Dermis microvascular lymphatic vessel endothelial cell (primary cell): ENCODE measurements around the gene GCNT2. TPM values are rescaled to one million over a fixed set of nuclear protein-coding genes. Genes with fewer than 3 reads are reported as not detected.
"Not testable (repeated sequence)": the region's sequence is repeated elsewhere in the genome, so short reads cannot be mapped to it uniquely, and the experiment has no call there.

Source experiments
- DNase-seq, 2 donors: peaks; one replicate each; pipeline versions ENCODE4 v3.0.0 to v3.0.0-alpha.2; 2010; ENCODE audit warnings: low read depth in 2 of 2
- total RNA-seq: library from RNA; depleted of rRNA; stranded (reverse); fragments of >200 nt; gene quantifications from 2 replicates; pipeline ENCODE4 v1.2.1, GENCODE V29; 2014

The GCNT2 gene
- total RNA-seq, 1 donor from 2014 or later, result 46.5 TPM

GRCh38 chr6:10610289-10610688 is 89.1 kb downstream of the GCNT2 start:
- DNase-seq, result no peak

GRCh38 chr6:10612161-10612560 is 91.0 kb downstream of the GCNT2 start:
- no peak for DNase-seq

DNA sequence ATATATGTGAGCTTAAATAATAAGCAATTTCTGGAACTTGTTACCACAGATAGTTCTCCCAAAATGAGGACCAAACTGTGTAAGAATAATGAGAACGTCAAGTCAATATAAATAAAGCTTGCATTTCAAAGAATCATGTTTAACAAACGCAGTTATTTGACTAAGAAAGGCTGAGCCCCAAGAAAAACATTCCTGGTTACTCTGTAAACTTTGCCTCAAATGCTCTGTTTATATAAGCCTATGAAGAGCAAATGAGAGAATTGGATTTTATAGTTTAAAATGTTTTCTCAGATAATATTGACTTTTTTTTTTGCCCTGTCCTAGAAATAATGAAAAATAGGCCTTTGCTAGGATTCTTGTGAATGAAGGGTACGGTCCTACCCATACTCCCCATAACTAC is 91.9 kb downstream of the GCNT2 start:
- peak in 1 of 2 donors; percentile 17 for DNase-seq

DNA sequence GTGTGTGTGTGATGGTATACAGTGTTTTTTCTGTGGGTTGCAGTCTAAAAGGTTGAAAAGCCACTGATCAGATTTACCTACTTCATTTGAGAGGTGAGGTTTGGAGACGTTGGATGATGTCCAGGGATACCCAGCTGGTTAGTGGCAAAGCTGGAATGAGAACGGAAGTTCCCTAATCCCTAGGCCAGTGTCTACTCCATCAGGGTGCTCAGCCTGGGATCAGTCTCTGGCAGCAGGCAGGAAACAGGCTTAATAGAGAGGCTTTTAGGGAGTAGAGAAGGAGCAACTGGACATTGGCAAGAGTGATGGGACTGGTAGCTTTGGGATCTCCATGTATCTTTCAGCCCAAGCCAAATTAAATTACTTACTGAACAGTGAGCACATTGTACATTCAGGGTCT is 92.6 kb downstream of the GCNT2 start:
- no peak for DNase-seq

DNA sequence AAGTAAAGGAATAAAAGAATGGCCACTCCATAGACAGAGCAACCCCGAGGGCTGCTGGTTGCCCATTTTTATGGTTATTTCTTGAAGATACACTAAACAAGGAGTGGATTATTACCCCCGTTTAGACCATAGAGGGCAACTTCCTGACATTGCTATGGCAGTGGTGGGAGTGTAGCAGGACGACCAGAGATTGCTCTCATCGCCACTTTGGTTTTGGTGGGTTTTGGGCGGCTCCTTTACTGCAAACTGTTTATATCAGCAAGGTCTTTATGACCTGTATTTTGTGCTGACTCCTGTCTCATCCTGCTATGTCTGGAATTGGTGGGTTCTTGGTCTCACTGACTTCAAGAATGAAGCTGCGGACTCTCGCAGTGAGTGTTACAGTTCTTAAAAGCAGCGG is 94.5 kb downstream of the GCNT2 start:
- no peak for DNase-seq

GRCh38 chr6:10616266-10616665 is 95.1 kb downstream of the GCNT2 start:
- DNase-seq, result not testable (repeated sequence)

DNA sequence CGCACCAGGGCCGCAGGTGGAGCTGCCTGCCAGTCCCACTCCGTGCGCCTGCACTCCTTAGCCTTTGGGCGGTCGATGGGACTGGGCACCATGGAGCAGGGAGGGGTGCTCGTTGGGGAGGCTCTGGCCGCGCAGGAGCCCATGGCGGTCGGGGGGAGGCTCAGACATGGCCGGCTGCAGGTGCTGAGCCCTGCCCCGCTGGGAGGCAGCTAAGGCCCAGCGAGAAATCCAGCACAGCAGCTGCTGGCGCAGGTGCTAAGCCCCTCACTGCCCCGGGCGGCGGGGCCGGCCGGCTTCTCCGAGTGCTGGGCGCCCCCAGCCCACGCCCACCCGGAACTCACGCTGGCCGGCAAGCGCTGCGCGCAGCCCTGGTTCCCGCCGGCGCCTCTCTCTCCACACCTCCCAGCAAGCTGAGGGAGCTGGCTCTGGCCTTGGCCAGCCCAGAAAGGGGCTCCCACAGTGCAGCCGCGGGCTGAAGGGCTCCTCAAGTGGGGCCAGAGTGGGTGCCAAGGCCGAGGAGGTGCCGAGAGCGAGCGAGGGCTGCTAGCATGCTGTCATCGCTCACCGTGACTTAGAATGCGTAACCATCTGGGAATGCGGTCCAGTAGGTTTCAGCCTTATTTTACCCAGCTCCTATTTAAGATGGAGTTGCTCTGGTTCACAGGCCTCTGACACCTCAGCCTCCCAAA is 96.0 kb downstream of the GCNT2 start:
- no peak for DNase-seq

DNA sequence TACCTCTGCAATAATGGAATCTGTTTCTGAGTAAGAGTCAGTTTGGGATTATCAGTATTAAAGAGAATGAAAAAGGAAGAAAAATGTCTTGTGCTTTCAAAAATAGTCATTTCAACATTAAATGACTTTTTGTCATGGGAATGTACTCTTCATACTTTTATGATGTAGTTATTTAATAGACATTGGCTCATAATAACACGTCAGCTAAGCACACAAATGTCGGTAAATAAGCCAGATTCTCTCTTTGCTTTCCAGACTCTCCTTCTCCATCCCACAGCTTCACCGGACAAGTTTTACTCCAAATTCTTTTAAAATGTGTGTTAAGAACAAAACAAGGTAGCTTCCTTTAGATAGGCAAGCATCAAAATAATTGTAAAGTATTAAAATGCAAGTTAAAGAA is 97.3 kb downstream of the GCNT2 start:
- DNase-seq, result no peak

GRCh38 chr6:10621213-10621612 is 100.1 kb downstream of the GCNT2 start:
- DNase-seq, result no peak

- DNase-seq, result no peak
Observed at GRCh38 chr6:10621847-10622246, 100.7 kb downstream of the GCNT2 start.

DNA sequence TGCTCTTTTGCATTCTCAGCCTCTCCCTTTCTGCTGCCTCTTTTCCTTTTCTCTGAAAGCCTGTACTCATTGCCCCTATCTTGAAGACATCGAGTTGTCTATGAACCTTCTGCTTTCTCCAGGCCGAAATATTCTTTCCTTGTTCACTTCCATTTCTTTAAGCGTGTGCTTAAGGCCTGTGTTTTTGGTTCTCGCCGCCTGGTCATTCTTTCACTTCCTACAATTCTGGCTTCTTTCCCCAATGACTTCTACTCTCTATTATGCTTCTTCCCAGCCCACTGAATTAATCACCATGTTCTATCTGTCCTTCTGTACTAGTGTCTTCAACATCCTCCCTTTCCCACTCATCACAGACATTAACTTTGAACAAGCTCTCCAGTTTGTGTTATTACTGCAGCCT is 103.7 kb downstream of the GCNT2 start:
- DNase-seq, result no peak

GRCh38 chr6:10626154-10626741 is 105.1 kb downstream of the GCNT2 start:
- no peak for DNase-seq

DNA sequence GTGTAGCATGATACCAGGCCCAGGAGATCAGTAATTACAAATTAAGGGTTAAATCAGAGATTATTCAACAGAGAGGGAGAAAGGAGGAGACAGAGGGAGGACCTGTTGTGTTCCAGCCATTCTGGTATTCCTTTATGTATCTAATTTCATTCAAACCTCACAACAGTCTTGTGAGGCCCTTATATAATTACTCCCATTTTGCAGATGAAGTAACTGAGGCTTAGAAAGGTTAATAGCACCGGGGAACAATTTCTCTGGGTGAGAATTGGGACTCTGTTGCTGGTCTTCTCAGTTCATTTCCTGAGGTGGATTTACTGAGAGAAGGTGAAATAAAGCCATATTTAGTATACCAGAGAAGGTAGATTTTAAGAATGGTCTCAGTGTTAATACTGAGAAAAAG is 106.6 kb downstream of the GCNT2 start:
- no peak for DNase-seq

DNA sequence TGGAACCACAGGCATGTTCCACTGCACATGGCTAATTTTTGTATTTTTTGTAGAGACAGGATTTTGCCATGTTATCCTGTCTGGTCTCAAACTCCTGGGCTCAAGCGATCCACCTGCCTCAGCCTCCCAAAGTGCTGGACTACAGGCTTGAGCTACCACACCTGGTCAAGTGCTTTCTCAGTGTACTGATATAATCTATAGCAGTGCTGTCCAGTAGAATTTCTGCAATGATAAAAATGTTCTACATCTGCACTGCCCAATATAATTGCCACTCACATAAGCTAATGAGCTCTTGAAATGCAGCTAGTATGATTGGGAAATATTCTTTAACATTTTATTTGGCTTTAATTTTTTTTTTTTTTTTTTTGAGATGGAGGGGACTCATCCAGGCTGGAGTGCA is 109.0 kb downstream of the GCNT2 start:
- DNase-seq, result no peak

- DNase-seq, result peak in 1 of 2 donors; percentile 86
Observed at GRCh38 chr6:10633216-10633615, 112.1 kb downstream of the GCNT2 start.

GRCh38 chr6:10640412-10640811 is 119.3 kb downstream of the GCNT2 start:
- DNase-seq, result no peak

- no peak for DNase-seq
Observed at GRCh38 chr6:10641528-10641927, 120.4 kb downstream of the GCNT2 start.

DNA sequence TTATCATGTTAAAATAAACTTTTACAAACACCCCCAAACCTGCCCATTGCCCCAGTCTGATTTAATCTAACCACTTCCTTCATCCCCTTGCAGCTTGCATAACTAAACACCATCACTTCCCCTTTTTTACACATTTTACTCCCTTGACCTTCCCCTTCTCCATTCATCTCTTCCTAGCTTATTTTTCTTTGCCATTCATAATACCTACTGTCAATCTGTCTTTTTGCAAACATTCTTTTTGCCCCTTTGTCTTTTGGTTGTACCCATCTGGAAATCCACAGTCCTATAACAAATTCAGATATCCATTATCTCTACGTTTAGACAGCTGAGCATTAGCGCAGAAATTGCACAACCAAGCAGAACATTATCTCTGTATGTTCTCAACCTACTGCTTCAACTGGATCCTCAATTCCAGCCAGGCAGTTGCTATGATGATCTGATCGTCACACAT is 122.1 kb downstream of the GCNT2 start:
- no peak for DNase-seq

- DNase-seq, result no peak
Observed at GRCh38 chr6:10644225-10644624, 123.1 kb downstream of the GCNT2 start.

DNA sequence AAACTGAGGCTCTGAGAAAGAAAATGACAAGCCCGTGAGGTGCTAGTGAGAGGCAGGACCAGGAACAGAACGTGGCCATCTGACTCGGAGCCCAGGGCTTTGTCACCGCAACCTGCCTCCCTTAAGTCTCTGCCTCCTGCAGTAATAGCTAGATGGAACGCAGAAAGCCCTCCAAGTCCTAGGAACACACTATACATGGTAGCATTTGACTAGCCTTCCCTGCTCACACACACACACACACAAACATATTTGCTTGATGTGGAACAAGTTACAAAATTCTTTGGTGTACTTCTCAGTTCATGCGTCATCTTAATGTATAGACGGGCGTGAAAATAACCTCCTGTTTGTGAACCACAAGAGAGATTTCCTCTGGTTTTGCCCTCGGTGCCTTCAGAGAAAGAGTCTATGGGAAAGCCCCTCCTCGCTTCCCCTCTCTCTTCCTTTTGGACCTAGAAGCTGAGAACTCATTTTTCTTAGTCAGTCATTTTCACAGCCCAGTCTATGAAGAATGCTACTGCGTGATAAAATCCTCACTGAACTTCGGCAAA is 134.4 kb downstream of the GCNT2 start:
- DNase-seq, result no peak

DNA sequence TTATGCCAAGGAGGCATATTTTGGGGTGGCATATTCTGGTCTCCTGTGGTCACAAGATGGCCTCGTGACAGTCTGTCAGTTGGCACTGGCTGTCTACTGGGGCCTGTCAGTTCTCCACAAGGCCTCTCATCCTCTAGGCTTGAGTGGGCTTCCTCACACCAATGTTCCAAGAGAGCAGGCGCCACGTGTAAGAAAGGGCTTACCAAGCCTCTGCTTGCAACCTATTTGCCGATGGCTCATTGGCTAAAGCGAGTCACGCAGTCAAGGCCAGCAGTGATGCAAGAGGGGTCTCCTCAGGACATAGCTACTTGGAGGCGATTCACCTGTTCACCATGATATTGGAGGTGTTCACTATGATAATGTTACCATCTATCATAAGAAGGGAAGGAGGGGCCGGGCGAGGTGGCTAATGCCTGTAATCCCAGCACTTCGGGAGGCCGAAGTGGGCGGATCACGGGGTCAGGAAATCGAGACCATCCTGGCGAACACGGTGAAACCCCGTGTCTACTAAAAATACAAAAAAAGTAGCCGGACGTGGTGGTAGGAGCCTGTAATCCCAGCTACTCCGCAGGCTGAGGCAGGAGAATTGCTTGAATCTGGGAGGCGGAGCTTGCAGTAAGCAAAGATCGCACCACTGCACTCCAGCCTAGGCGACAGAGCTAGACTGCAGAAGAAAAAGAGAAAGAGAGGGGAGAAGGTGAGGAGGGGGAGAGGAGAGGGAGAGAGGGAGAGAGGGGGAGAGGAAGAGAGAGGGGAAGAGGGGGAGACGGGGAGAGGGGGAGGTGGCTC is 138.0 kb downstream of the GCNT2 start:
- no peak for DNase-seq

GRCh38 chr6:10659699-10660348 is 138.7 kb downstream of the GCNT2 start:
- no peak for DNase-seq
